BJ (cell line): ENCODE measurements around the gene MPV17L2. TPM values are rescaled to one million over a fixed set of nuclear protein-coding genes. Genes with fewer than 3 reads are reported as not detected.

Source experiments
- CTCF ChIA-PET: fragments of 350-600 bp; formaldehyde crosslinking; extraction: SDS; loops from one replicate; lab custom pipeline; 2021; ENCODE audit warnings: antibody characterized with exemption, inconsistent platforms; lab: Yijun Ruan, JAX
- POLR2A ChIA-PET: fragments of 300-600 bp; sonication (Branson Sonifier 250); formaldehyde crosslinking; extraction: SDS; loops from one replicate; lab custom pipeline; 2021; ENCODE audit warnings: antibody characterized with exemption; lab: Charles Lee
- DNase-seq: peaks from one replicate; pipeline ENCODE4 v3.0.0-alpha.2; 2011; ENCODE audit warnings: low read depth
- H3K27me3 ChIP-seq: 2 replicates; pipeline ENCODE4 v1.6.0; 2011; ENCODE audit warnings: low read length; ENCODE audit not compliant: control insufficient read depth, insufficient read depth
- H3K36me3 ChIP-seq: 2 replicates; pipeline ENCODE4 v1.5.1; 2011; ENCODE audit warnings: low read length; ENCODE audit not compliant: control insufficient read depth, insufficient read depth
- H3K4me3 ChIP-seq: 2 replicates; pipeline ENCODE4 v1.5.1; 2011; ENCODE audit warnings: low read depth, mild to moderate bottlenecking, control low read depth, low read length
- polyA plus RNA-seq: library from polyadenylated mRNA; depleted of rRNA; stranded (reverse); fragments of >200 nt; gene quantifications from 2 replicates; pipeline ENCODE4 v1.2.3, GENCODE V29; 2011
- TF ChIP-seq, protein P1 (sequence below): IDR thresholded peaks from 2 replicates; pipeline ENCODE4 v1.5.1; 2011; ENCODE audit warnings: low read depth, mild to moderate bottlenecking, control low read depth, inconsistent platforms, low read length, moderate library complexity; ENCODE audit not compliant: insufficient read depth

Gene MPV17L2
- polyA plus RNA-seq, 1 experiment, result 25.0 TPM

DNA sequence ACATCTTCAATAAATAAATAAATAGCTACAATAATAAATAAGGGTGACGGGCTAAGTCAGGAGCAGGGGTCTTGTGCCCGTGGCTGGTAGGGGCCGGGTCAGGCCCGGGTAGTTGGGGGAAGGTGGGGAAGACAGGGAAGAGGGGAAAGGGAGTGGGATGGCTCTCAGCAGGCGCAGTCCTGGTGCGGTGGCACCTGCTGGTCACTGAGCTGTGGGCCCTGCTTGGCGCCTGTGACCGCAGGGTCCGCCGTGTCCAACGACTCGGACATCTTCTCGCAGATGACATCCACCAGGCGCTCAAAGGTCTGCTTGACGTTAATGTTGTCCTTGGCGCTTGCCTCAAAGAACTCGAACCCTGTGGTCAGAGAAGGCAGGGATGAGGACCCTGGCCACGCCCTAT, 4.3 kb downstream of the MPV17L2 start:
- POLR2A ChIA-PET, result no interaction called here
- Histone ChIP-seq H3K27me3 (no peaks in the 10 kb centered on the region), H3K36me3 (peaks cover 21% of the 10 kb centered on the region), H3K4me3 (no peak overlapping the region)
- no peak for DNase-seq
- CTCF ChIA-PET, result interaction anchor here (1.4 kb wide), 1 partner anchor 55 kb away, joined by 3 read pairs; no protein-coding TSS in a partner anchor
- TF ChIP-seq, protein P1, sequence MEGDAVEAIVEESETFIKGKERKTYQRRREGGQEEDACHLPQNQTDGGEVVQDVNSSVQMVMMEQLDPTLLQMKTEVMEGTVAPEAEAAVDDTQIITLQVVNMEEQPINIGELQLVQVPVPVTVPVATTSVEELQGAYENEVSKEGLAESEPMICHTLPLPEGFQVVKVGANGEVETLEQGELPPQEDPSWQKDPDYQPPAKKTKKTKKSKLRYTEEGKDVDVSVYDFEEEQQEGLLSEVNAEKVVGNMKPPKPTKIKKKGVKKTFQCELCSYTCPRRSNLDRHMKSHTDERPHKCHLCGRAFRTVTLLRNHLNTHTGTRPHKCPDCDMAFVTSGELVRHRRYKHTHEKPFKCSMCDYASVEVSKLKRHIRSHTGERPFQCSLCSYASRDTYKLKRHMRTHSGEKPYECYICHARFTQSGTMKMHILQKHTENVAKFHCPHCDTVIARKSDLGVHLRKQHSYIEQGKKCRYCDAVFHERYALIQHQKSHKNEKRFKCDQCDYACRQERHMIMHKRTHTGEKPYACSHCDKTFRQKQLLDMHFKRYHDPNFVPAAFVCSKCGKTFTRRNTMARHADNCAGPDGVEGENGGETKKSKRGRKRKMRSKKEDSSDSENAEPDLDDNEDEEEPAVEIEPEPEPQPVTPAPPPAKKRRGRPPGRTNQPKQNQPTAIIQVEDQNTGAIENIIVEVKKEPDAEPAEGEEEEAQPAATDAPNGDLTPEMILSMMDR, result no peak

DNA sequence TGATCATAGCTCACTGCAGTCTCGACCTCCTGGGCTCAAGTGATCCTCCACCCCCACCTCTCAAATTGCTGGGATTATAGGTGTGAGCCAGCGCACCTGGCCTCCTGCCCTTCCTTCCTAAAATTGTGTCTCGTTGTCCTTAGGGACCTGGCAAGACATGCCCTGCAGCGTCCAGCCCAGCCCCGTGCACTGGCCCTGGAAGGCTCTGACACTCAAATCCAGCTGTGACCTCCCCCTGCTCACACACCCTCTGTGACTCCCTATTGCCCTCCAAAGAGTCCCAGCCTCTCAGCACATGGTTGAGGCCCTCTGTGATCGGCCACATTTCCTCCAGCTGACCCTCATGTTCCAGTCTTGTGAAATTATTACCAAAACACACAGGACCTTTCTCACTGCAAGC, 4.9 kb downstream of the MPV17L2 start:
- no peaks in the 10 kb centered on the region for H3K27me3 ChIP-seq
- ChIA-PET POLR2A (no interaction called here), CTCF (interaction anchor here (12.0 kb wide), 1 partner anchor 55 kb away, joined by 109 read pairs; a partner anchor contains a TSS)
- H3K4me3 ChIP-seq, result no peak overlapping the region
- DNase-seq, result no peak
- peaks cover 21% of the 10 kb centered on the region for H3K36me3 ChIP-seq
- TF ChIP-seq, protein P1, result no peak

DNA sequence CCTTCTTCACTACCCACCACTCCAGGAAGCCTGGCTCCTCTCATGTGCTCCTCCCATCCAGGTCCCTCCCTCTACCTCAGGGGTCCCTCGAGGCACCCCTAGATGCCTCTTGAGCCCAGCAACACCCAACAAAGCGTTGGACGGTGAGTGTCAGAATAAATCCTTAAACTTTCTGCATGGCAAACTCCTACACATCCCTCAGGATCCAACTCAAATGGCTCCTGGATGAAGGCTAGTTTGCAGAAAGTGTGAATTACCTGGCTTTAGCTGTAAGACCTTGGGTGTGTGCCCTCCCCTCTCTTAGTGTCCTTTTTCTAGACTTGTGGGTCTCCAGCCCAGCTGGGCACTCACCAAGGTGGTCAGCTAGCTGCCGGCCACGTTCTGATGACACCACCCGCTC, 5.4 kb downstream of the MPV17L2 start:
- no peak overlapping the region for H3K4me3 ChIP-seq
- CTCF ChIA-PET, result interaction anchor here (12.0 kb wide), 1 partner anchor 55 kb away, joined by 109 read pairs; a partner anchor contains a TSS
- H3K36me3 ChIP-seq, result peaks cover 21% of the 10 kb centered on the region
- POLR2A ChIA-PET, result no interaction called here
- no peaks in the 10 kb centered on the region for H3K27me3 ChIP-seq
- TF ChIP-seq, protein P1, result no peak
- DNase-seq, result no peak

DNA sequence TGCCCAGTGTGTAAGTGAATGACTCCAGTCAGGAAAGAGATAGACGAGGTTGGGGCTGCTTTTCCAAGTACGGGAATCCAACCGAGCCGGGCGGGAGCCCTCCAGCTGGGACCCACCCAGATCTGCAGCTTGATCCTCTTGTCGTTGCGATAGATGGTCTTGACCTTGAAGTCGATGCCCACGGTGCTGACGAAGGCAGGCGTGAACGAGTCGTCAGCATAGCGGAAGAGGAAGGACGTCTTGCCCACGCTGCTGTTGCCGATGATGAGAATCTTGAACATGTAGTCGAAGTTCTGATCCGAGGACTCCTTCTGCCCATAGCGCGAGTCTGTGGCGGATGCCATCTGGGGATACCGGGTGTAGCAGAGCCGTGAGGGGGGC, 9.4 kb downstream of the MPV17L2 start:
- POLR2A ChIA-PET, result no interaction called here
- Histone ChIP-seq H3K27me3 (no peaks in the 10 kb centered on the region), H3K4me3 (no peak overlapping the region), H3K36me3 (peaks cover 15% of the 10 kb centered on the region)
- CTCF ChIA-PET, result interaction anchor here (0.6 to 12.0 kb wide), 4 partner anchors 47 to 246 kb away, joined by 3 to 109 read pairs (median 4); a partner anchor contains a TSS
- no peak for DNase-seq
- TF ChIP-seq, protein P1, result no peak

DNA sequence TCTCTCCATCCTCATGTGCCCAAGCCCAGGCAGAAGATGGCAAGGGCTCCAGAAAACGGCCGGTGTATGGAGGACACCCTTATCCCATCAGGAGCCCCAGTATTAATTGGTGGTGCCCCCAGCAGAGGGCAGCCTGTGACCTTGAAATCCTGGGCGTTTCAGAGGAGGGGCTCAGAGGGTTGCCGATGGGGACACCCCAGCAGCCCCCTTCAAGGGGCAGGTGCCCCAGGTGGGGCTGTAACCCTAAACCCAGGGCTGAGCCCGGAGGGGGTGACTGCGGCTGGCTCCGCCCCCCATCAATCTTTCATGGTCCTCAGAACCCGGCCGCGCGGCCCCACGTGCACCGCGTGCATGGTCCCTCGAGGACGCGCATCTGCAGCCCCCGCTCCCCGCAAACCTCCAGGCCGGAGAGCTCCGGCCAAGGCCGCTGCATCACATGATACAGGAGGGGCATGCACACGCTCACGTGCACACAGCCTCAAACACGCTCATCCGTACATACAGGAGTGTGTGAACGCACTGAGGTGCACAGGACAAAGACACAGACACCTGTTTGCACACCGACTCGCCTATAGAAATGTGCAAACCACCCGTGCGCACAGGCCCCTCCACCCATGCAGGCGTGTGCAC, 9.9 kb downstream of the MPV17L2 start:
- peak overlapping the region; percentile 64 for H3K4me3 ChIP-seq
- POLR2A ChIA-PET, result no interaction called here
- DNase-seq, result no peak
- H3K27me3 ChIP-seq, result no peaks in the 10 kb centered on the region
- CTCF ChIA-PET, result interaction anchor here (1.0 to 12.0 kb wide), 4 partner anchors 46 to 209 kb away, joined by 3 to 109 read pairs (median 4); partner anchors contain the start of gene LSM4
- TF ChIP-seq, protein P1, result peak; percentile 46
- H3K36me3 ChIP-seq, result peaks cover 13% of the 10 kb centered on the region
